ENCODE results near the gene AR.

AR gene

DNA sequence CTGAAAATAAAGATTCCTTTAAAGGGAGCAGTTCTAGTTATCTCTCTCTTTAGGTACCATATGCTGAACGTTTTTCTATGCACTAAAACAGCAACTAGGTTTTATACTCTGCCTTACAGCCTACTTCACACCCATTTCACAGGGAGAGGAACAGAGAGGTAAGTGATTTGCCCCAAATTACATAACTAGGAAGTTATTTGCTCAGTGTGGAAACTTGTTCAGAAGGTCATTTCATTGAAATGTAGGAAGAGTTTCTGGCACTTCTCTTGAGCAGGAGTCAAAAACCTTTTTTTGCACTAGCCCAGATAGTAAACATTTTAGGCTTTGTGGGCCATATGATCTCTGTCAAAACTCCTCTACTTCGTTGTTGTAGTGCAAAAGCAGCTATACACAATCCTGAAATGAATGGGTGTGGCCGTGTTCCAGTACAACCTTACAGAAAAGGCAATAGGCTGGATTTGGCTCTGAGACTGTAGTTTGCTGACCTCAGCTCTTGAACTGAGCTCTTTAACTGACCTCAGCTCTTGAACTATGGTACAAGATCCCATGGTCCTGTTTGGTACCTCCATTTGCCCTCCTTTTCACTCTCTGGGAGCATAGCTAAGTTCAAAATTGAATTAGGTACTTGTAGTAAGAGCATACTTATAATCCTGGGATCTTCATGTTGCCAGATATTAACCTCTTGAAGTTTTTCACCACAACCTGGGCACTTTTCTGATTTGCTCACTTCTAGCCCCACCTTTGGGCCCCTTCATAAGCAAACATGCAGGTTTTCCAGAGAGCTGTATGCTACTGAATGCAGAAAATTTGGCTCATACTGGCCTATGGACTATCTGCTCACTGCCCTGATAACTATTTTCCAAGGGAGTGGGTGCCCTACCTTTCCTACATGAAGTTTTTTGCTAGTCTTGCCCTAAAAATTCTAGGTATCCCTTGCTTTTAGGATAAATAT lies 53.3 kb downstream of the AR start:
- no peak for DNase-seq (ENCODE audit: low read depth)
- TF ChIP-seq, protein P1, sequence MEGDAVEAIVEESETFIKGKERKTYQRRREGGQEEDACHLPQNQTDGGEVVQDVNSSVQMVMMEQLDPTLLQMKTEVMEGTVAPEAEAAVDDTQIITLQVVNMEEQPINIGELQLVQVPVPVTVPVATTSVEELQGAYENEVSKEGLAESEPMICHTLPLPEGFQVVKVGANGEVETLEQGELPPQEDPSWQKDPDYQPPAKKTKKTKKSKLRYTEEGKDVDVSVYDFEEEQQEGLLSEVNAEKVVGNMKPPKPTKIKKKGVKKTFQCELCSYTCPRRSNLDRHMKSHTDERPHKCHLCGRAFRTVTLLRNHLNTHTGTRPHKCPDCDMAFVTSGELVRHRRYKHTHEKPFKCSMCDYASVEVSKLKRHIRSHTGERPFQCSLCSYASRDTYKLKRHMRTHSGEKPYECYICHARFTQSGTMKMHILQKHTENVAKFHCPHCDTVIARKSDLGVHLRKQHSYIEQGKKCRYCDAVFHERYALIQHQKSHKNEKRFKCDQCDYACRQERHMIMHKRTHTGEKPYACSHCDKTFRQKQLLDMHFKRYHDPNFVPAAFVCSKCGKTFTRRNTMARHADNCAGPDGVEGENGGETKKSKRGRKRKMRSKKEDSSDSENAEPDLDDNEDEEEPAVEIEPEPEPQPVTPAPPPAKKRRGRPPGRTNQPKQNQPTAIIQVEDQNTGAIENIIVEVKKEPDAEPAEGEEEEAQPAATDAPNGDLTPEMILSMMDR (IDR thresholded peaks at IDR 0.05; ENCODE audit: control insufficient read depth, extremely low read depth, insufficient read depth) = no peak
- no peak overlapping the region for H3K4me3 ChIP-seq (ENCODE audit: low read depth, low read length)

DNA sequence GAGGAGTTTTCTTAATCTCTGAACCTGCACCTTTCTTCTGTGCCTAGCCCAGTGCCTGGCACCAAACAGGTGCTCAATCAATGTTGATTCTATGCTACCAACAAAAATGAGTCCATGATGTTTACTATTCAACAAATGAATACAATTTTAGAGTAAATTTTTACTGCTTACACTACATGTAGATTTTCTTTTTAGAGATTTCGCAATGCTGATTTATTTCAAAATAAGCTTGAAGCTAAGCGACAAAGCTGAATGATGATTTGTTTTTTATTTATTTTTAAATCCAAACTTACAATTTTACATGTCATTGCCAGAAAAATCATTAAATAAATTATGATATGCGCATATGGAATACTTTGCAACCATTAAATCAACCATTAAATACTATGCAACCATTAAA lies 55.7 kb downstream of the AR start:
- no peak for DNase-seq (ENCODE audit: low read depth)
- TF ChIP-seq, protein P1 (IDR thresholded peaks at IDR 0.05; ENCODE audit: control insufficient read depth, extremely low read depth, insufficient read depth) = no peak
- no peak overlapping the region for H3K4me3 ChIP-seq (ENCODE audit: low read depth, low read length)

- TF ChIP-seq, protein P1 (IDR thresholded peaks at IDR 0.05; ENCODE audit: control insufficient read depth, extremely low read depth, insufficient read depth) = no peak
- H3K4me3 ChIP-seq (ENCODE audit: low read depth, low read length) = no peak overlapping the region
- DNase-seq (ENCODE audit: low read depth) = no peak
These were observed 58.0 kb downstream of the AR start for GRCh38 chrX:67601771-67602170.

GRCh38 chrX:67604979-67605703 lies 61.3 kb downstream of the AR start:
- H3K4me3 ChIP-seq (ENCODE audit: low read depth, low read length) = no peak overlapping the region
- no peak for DNase-seq (ENCODE audit: low read depth)
- TF ChIP-seq, protein P1 (IDR thresholded peaks at IDR 0.05; ENCODE audit: control insufficient read depth, extremely low read depth, insufficient read depth) = no peak

DNA sequence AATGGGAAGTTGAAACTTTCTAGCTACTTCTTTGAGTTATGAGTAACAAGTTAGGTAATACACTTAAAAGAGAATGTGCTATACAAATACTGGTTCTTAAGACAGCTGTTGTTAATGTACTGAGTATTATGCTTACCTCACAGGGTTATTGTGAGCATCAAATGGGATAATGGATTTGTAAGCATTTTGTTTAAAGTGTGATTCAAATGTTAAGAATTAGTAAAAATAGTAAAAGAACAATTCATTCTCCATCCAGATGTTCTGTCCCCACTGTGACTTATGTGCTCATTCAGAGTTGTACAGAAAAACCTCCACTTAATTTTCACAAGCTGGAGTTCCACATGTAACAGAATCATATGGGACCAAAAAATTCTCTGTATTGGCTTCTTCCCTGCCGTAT lies 63.6 kb downstream of the AR start:
- no peak overlapping the region for H3K4me3 ChIP-seq (ENCODE audit: low read depth, low read length)

DNA sequence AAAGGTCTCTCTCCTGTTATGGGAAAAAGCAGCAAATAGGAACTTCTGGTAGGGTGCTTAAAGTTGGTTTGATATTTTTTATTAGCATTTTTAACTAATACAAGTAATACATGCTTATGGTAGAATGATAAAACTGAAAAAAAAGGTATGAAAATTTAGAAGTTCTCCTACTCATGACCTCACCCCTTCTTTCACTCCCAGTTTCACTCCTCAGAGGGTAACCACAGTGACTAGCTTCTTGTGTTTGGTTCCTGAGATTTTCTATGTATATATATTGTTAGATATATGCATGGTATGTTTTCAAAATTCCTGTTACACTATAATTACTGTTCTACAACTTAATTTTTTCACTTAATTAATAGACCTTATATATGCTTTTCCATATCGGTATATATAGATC lies 66.5 kb downstream of the AR start:
- no peak for DNase-seq (ENCODE audit: low read depth)
- TF ChIP-seq, protein P1 (IDR thresholded peaks at IDR 0.05; ENCODE audit: control insufficient read depth, extremely low read depth, insufficient read depth) = no peak

More for the DNA sequence above, 63.6 kb downstream of the AR start:
- TF ChIP-seq, protein P1 (IDR thresholded peaks at IDR 0.05; ENCODE audit: control insufficient read depth, extremely low read depth, insufficient read depth) = no peak
- no peak for DNase-seq (ENCODE audit: low read depth)

More for the DNA sequence above, 66.5 kb downstream of the AR start:
- no peak overlapping the region for H3K4me3 ChIP-seq (ENCODE audit: low read depth, low read length)

All from LNCaP clone FGC (cell line).